T-helper 2 cell treated with Interferon-gamma antibody and Interleukin-4, amounts not matched to agents 5 μg/mL and 100 μg/mL, for 36 hours (primary cell): ENCODE measurements around the gene STXBP6.

ENCODE experiments used
- DNase-seq: peaks from one replicate; pipeline ENCODE4 v3.0.0; 2021; ENCODE audit warnings: low spot score
- H3K27ac Mint-ChIP-seq: one replicate; pipeline ENCODE4 v1.8.0; 2021; ENCODE audit warnings: mild to moderate bottlenecking, mixed read lengths
- H3K27me3 Mint-ChIP-seq: one replicate; pipeline ENCODE4 v1.8.0; 2021; ENCODE audit warnings: low read depth, mixed read lengths
- H3K36me3 Mint-ChIP-seq: one replicate; pipeline ENCODE4 v1.8.0; 2021; ENCODE audit warnings: low read depth, mixed read lengths
- H3K4me1 Mint-ChIP-seq: one replicate; pipeline ENCODE4 v1.8.0; 2021; ENCODE audit warnings: low read depth, mixed read lengths
- H3K4me3 Mint-ChIP-seq: one replicate; pipeline ENCODE4 v1.8.0; 2022; ENCODE audit warnings: mild to moderate bottlenecking, moderate library complexity, mixed read lengths
- H3K9me3 Mint-ChIP-seq: one replicate; pipeline ENCODE4 v1.8.0; 2021; ENCODE audit warnings: mixed read lengths

The STXBP6 gene

GRCh38 chr14:24995016-24995415, 54.9 kb downstream of the STXBP6 start:
- Mint-ChIP-seq H3K36me3 (no peaks in the 10 kb centered on the region), H3K4me3 (no peak overlapping the region), H3K27me3 (no peaks in the 10 kb centered on the region), H3K27ac (no peak overlapping the region), H3K4me1 (no peaks in the 10 kb centered on the region), H3K9me3 (no peaks in the 10 kb centered on the region)
- DNase-seq = no peak

GRCh38 chr14:24993631-24994030, 56.3 kb downstream of the STXBP6 start:
- H3K27me3 Mint-ChIP-seq = no peaks in the 10 kb centered on the region
- no peak overlapping the region for H3K27ac Mint-ChIP-seq
- no peak for DNase-seq
- H3K36me3 Mint-ChIP-seq = no peaks in the 10 kb centered on the region
- no peaks in the 10 kb centered on the region for H3K9me3 Mint-ChIP-seq
- no peak overlapping the region for H3K4me3 Mint-ChIP-seq
- H3K4me1 Mint-ChIP-seq = no peaks in the 10 kb centered on the region

GRCh38 chr14:24992624-24993360, 57.2 kb downstream of the STXBP6 start:
- Mint-ChIP-seq H3K9me3 (no peaks in the 10 kb centered on the region), H3K4me1 (no peaks in the 10 kb centered on the region), H3K27ac (no peak overlapping the region), H3K27me3 (no peaks in the 10 kb centered on the region), H3K4me3 (no peak overlapping the region), H3K36me3 (no peaks in the 10 kb centered on the region)
- no peak for DNase-seq

DNA sequence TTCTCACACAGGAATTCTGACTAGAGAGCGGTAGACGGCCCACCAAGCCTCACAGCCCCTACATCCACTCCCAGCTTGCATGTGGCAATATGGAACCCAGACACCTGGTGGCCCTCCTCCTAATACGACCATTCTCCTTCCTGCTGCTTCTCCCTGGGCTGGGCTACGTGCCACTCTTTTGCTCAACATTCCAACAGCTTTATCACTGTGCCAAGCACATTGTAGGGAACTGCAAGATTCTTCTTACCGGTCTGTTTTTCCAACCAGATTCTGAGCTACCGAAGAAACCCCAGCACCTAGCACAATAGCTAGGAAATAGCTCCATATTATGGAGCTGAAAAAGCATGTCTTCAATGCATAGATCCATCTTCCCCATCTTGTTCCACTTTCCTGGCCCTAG, 58.1 kb downstream of the STXBP6 start:
- Mint-ChIP-seq H3K4me1 (no peaks in the 10 kb centered on the region), H3K9me3 (no peaks in the 10 kb centered on the region), H3K36me3 (no peaks in the 10 kb centered on the region), H3K4me3 (no peak overlapping the region), H3K27me3 (no peaks in the 10 kb centered on the region), H3K27ac (no peak overlapping the region)
- DNase-seq = no peak

GRCh38 chr14:24991288-24991687, 58.7 kb downstream of the STXBP6 start:
- Mint-ChIP-seq H3K36me3 (no peaks in the 10 kb centered on the region), H3K27ac (no peak overlapping the region), H3K9me3 (no peaks in the 10 kb centered on the region), H3K4me1 (no peaks in the 10 kb centered on the region), H3K27me3 (no peaks in the 10 kb centered on the region), H3K4me3 (no peak overlapping the region)
- DNase-seq = no peak

DNA sequence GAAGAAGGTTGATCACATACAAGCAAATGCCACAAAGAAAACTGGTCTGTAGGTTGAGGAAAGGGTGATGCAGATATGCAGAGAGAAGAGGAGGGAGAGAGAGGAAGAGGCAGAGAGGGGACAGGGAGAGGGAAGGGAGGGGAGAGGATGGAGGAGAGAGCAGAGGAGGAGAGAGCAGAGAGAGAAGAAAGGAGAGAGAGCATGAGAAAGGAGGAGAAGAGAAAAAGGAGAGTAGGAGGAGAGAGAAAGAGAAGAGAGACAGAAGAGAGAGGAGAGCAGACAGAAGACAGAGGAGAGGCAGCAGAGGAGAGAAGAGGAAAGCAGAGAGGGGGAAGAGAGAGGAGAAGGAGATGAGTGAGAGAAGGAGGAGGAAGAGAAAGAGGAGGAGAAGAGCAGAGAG, 59.2 kb downstream of the STXBP6 start:
- Mint-ChIP-seq H3K27me3 (no peaks in the 10 kb centered on the region), H3K4me3 (no peak overlapping the region), H3K36me3 (no peaks in the 10 kb centered on the region), H3K4me1 (no peaks in the 10 kb centered on the region), H3K9me3 (no peaks in the 10 kb centered on the region), H3K27ac (no peak overlapping the region)
- DNase-seq = no peak

DNA sequence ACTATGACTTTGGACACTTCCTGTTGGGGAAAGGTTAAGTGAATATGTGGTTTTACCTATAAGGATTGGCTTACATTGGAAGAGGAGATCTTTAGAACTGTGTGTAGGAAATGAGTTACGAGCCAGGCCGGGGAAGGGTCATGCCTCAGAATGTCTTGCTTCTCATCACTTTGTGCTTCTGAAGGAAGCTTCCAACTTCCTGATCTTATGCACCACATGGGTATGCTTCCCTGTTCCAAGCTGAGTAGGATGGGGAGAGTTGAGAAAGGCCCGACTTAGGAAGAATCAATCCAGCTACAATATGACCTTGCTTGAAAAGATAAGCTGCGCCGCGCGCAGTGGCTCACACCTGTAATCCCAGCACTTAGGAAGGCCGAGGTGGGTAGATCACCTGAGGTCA, 59.9 kb downstream of the STXBP6 start:
- Mint-ChIP-seq H3K4me3 (no peak overlapping the region), H3K36me3 (no peaks in the 10 kb centered on the region), H3K27me3 (no peaks in the 10 kb centered on the region), H3K4me1 (no peaks in the 10 kb centered on the region), H3K27ac (no peak overlapping the region), H3K9me3 (no peaks in the 10 kb centered on the region)
- no peak for DNase-seq

DNA sequence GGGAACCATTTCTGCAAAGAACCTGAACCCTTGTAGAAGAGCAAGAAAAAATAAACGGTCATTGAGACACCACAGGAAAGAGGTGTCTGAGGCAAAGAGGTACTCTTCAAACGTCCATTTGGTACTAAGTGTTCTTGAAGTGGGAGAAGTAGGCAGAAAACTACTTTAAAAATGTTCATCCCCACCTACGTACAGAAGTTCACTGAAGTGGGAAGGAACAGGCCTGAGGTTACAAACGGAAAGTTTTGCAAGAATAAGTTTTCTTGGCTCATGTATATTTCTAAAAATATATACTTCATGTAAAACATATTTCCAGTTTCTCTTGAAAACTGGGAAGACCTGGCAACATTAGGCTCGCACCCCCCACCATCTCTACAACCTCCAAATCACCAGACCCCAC, 61.2 kb downstream of the STXBP6 start:
- DNase-seq = no peak
- Mint-ChIP-seq H3K27ac (no peak overlapping the region), H3K36me3 (no peaks in the 10 kb centered on the region), H3K9me3 (no peaks in the 10 kb centered on the region), H3K4me3 (no peak overlapping the region), H3K4me1 (no peaks in the 10 kb centered on the region), H3K27me3 (no peaks in the 10 kb centered on the region)

- Mint-ChIP-seq H3K9me3 (no peaks in the 10 kb centered on the region), H3K4me1 (no peaks in the 10 kb centered on the region), H3K27me3 (no peaks in the 10 kb centered on the region), H3K27ac (no peak overlapping the region), H3K4me3 (no peak overlapping the region), H3K36me3 (no peaks in the 10 kb centered on the region)
- no peak for DNase-seq
Measured at GRCh38 chr14:24986206-24986893, 63.6 kb downstream of the STXBP6 start.

DNA sequence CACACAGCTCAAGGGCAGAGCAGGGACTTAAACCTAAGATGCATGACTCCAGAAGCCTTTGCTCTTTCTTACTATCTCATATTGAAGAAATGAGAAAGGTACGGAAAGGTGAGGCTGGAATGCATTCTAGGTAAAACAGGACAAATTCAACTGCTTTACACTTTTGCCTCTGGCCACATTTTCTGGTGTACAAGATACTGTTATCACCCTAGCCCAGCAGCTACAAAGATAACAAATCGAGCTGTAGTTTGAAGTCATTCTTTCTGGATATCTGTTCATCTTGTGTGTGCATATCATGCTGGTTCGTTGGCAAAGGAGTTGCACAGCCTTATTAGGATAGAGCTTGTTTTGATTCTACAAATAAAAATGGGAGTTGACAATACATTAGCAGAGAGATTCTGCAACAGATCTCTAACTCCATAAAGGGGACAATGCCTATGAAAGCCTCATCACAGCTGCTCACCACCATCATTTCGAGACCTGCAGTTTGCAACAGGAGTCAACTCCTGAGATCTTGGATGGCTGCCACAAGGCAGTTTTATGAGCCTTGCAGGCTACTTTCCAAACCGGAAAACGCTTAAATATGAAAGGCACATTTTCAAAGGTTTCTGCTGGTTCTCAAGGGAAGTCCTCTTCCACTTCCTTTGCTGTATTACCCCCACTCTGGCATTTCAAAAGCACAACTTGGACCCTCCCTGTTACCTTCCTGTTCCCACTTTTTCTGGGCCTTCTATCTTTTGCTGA, 64.9 kb downstream of the STXBP6 start:
- Mint-ChIP-seq H3K36me3 (no peaks in the 10 kb centered on the region), H3K9me3 (no peaks in the 10 kb centered on the region), H3K27me3 (no peaks in the 10 kb centered on the region), H3K4me3 (no peak overlapping the region), H3K4me1 (no peaks in the 10 kb centered on the region), H3K27ac (no peak overlapping the region)
- no peak for DNase-seq

DNA sequence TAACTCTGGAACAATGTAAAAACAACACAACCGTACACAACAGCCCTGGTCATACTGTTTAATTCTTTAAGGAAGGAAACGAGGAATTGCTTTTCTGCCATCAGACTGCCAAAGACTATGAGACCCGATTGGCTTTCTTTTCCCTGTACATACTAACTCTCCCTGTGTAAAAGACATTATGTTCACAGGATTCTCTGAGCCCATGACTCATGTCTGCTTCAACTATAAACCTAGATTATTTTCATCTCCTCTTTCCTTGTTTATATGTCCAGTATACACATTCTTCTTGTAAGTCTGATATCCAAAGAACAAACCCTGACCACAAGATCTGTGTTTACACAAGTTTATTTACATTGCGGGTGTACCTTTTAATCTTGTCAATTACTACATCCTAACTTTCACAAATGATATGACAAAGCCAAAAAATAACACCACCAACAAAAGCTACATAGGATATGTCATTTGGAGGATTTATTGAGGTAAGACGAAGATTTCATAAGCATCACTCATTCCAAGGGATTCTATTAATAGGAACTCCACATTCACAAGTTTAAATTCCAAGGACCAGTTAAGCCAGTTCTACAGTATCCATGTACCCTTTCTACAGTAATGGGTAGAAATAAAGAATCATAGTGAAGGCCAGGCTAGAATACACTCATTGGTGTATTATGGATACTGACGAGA, 67.3 kb downstream of the STXBP6 start:
- Mint-ChIP-seq H3K9me3 (no peaks in the 10 kb centered on the region), H3K4me1 (no peaks in the 10 kb centered on the region), H3K4me3 (no peak overlapping the region), H3K27me3 (no peaks in the 10 kb centered on the region), H3K36me3 (no peaks in the 10 kb centered on the region), H3K27ac (no peak overlapping the region)
- no peak for DNase-seq

- Mint-ChIP-seq H3K4me1 (no peaks in the 10 kb centered on the region), H3K36me3 (no peaks in the 10 kb centered on the region), H3K27me3 (no peaks in the 10 kb centered on the region), H3K27ac (no peak overlapping the region), H3K4me3 (no peak overlapping the region), H3K9me3 (no peaks in the 10 kb centered on the region)
- no peak for DNase-seq
Measured at GRCh38 chr14:24979725-24980239, 70.2 kb downstream of the STXBP6 start.

DNA sequence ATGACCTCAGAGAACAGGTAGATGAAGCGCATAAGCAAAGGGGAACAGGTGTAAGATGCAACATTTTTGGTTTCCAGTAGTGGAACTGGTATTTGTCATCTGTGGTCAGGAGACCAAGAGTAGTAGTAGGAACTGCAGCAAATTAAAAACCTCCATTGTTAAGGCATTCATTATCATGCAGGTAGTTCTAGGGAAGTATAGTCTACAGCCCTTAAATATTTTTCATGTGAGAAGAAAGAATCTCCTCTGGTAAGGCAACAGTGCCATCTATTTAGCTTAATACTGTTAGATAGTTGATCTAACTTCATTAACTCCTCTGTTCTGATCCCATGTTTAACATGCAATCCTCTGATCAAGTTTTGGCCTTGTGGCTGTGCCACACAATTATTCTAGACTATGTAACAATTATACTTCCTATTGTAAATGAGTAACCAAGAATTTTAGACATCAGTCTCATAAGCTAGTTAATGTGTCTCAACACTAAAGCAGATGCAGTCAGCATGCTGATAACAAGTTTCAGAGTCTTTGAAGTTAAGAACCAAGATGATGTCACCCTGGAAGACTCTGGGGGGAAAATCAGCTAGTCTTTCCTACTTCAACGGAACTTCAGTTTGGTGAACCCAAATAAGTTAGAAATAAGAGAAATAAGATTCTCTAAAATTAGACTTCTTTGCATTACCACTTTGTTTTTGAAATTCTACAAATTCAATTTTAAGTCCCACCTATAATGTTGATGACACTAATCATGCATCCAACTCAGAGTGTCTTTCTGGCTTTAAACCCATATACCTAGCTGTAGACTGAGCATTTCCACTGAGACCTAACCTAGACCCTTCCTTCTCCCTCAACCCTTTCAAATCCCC, 70.9 kb downstream of the STXBP6 start:
- H3K36me3 Mint-ChIP-seq = no peaks in the 10 kb centered on the region
- DNase-seq = no peak
- H3K27me3 Mint-ChIP-seq = no peaks in the 10 kb centered on the region
- H3K4me3 Mint-ChIP-seq = no peak overlapping the region
- H3K27ac Mint-ChIP-seq = no peak overlapping the region
- no peaks in the 10 kb centered on the region for H3K4me1 Mint-ChIP-seq
- no peaks in the 10 kb centered on the region for H3K9me3 Mint-ChIP-seq
